Mammary epithelial cell (primary cell): ENCODE data around the gene NUDT3.

ENCODE experiments used
- CTCF ChIP-seq, 2 donors: IDR thresholded peaks in 1 of 2; conservative IDR thresholded peaks in 1 of 2; 2 replicates each; pipeline ENCODE4 v1.5.1; 2011 to 2012; ENCODE audit warnings: inconsistent platforms in 2 of 2, low read length in 2 of 2, mild to moderate bottlenecking in 2 of 2, control low read depth in 1 of 2, low read depth in 1 of 2; ENCODE audit not compliant: insufficient read depth in 1 of 2; ENCODE audit errors: extremely low read depth in 1 of 2
- EZH2 ChIP-seq: IDR thresholded peaks from 2 replicates; pipeline ENCODE4 v1.6.1; 2012; ENCODE audit warnings: low read length, inconsistent platforms, borderline replicate concordance

GRCh38 chr6:34300332-34300751 lies 92.1 kb downstream of the NUDT3 start:
- TF ChIP-seq CTCF (conservative IDR thresholded peaks at IDR 0.05 in 1 of 2, IDR thresholded peaks at IDR 0.05 in 1 of 2; ENCODE audit: extremely low read depth in 1 of 2, insufficient read depth in 1 of 2, low read depth in 1 of 2, low read length in 2 of 2) (no peak), EZH2 (no peak)
